ENCODE data around the gene ZSCAN22.
A peak's percentile ranks its signal among the peaks of the same experiment; 100 is the strongest.
"Not testable (repeated sequence)": the region's sequence is repeated elsewhere in the genome, so short reads cannot be mapped to it uniquely, and the experiment has no call there.

ZSCAN22 gene

DNA sequence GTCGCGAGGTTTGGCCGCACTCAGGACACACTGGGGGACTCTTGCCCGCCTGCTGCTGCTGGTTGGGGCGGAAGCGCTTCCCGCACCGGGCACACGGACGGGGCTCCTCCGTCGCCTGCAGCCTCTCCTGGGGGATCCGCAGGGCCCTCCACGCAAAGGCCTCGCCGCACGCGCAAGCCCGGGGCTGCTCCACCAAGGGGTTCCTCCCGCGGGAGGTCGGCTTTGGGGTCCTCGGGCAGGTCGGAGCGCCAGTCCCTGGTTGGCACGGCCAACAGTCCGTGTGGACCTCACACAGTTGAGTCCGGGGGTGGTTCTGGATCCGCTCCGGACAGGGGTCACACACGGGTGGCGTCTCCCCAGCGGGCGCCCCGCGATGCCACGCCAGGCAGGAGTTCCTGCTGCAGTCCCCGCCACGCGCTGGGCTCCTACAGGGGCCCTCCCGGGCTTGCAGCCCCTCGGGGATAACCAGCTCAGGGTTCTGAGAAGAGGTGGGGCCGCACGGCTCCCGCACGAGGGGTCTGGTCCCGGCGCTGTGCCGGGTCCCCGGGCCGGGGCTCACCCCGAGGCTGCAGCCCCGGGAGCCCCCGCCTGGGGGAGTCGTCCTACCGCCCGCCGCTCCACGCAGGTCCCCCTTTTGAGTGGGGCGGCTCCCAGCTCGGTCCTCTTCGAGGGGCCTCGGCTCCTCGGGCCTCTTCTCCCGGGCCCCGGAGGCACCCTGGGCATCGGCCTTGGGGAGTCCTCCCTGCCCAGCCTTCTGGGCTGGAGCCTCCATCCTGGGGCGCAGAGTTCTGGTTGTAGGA, 42.0 kb downstream of the ZSCAN22 start:
- in situ Hi-C loops (cut with HindIII; ENCODE audit: low sequenced_read_pairs), result no loop called here
- no peak overlapping the region for H3K4me3 ChIP-seq (ENCODE audit: low read depth, low read length)
- TF ChIP-seq, protein P1, sequence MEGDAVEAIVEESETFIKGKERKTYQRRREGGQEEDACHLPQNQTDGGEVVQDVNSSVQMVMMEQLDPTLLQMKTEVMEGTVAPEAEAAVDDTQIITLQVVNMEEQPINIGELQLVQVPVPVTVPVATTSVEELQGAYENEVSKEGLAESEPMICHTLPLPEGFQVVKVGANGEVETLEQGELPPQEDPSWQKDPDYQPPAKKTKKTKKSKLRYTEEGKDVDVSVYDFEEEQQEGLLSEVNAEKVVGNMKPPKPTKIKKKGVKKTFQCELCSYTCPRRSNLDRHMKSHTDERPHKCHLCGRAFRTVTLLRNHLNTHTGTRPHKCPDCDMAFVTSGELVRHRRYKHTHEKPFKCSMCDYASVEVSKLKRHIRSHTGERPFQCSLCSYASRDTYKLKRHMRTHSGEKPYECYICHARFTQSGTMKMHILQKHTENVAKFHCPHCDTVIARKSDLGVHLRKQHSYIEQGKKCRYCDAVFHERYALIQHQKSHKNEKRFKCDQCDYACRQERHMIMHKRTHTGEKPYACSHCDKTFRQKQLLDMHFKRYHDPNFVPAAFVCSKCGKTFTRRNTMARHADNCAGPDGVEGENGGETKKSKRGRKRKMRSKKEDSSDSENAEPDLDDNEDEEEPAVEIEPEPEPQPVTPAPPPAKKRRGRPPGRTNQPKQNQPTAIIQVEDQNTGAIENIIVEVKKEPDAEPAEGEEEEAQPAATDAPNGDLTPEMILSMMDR (IDR thresholded peaks at IDR 0.05; ENCODE audit: low read depth, low read length, missing control alignments), result no peak
- DNase-seq (ENCODE audit: low read depth), result no peak

DNA sequence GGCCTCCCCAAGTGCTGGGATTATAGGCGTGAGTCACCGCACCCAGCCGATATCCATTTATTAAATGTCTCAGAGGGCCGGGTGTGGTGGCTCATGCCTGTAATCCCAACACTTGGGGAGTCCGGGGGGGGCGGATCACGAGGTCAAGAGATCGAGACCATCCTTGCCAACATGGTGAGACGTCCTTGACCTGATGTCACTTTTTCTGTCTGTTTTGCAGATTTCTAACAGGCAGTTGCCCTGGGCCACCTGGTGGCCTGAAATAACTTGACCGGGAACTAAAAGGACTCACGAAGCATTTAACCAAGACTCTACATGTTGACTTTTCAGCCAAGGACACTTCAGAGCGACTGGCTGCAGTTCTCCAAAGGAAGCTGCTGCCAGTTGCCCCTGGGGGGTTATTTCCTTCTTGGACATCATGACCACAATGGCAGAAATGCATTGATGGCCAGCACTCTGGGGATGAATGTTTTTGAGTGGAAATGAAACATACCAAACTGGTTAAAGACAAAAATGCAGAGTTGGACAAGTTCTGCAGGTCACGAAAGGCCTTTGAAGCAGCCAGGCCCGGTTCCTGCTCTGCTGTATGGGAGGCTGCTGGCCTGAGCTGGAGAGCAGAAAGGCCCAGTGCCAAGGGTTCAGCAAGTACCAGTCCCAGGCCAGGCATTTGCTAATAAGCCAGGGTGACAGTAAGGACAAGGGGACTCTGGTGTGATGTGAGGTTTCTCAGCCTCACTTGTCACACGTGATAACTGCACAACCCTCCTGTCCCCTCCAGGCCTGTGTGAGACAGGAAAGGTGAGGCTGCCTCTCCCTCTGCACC, 45.7 kb downstream of the ZSCAN22 start:
- in situ Hi-C loops (cut with HindIII; ENCODE audit: low sequenced_read_pairs), result no loop called here
- TF ChIP-seq, protein P1 (IDR thresholded peaks at IDR 0.05; ENCODE audit: low read depth, low read length, missing control alignments), result no peak
- DNase-seq (ENCODE audit: low read depth), result no peak
- no peak overlapping the region for H3K4me3 ChIP-seq (ENCODE audit: low read depth, low read length)

DNA sequence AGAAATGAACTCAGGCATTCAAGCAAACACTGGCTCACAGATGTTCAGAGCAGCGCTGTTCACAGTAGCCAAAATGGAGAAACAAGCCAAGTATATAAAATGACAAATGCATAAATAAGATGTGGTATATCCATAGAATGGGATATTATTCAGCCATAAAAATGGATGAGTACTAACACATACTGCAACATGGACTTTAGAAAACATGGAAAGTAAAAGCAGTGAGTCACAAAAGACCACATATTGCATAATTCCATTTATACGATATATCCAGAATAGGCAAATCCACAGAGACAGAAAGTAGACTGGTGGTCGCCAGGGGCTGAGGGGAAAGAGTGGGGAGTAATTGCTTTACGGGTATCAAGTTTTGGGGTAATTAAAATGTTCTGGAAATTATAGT, 47.4 kb downstream of the ZSCAN22 start:
- H3K4me3 ChIP-seq (ENCODE audit: low read depth, low read length), result no peak overlapping the region
- TF ChIP-seq, protein P1 (IDR thresholded peaks at IDR 0.05; ENCODE audit: low read depth, low read length, missing control alignments), result no peak
- DNase-seq (ENCODE audit: low read depth), result no peak

DNA sequence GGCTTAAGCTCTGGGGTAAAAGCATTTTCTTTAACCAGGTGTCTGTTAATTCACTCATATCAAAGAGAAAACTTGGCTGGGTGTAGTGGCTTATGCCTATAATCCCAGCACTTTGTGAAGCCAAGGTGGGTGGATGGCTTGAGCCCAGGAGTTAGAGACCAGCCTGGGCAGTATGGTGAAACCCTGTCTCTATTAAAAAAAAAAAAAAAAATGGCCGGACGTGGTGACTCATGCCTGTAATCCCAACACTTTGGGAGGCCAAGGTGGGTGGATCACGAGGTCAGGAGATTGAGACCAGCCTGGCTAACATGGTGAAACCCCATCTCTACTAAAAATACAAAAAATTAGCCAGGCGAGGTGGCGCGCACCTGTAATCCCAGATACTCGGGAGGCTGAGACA, 49.9 kb downstream of the ZSCAN22 start:
- not testable (repeated sequence) for DNase-seq (ENCODE audit: low read depth)

More for the DNA sequence above, 47.4 kb downstream of the ZSCAN22 start:
- in situ Hi-C loops (cut with HindIII; ENCODE audit: low sequenced_read_pairs), result no loop called here

DNA sequence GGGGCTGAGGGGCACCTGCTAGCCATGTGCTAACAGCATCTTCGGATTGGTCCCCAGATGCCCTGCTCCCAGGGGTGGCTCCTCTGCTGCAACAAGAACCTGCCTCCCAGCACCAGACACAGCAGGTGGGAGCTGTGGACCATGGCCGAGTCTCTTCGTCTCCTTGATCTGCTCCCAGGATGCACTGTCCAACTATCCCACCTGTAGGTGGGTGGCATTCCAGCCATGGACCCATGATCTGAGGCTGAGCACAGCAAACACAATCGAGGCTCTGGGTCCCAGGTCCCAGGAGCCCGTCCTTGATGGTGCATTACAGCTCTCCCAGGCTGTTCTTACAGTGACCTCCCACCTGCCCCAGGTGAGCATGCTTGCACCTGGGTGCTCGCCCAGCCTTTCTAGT, 52.5 kb downstream of the ZSCAN22 start:
- no peak overlapping the region for H3K4me3 ChIP-seq (ENCODE audit: low read depth, low read length)
- TF ChIP-seq, protein P1 (IDR thresholded peaks at IDR 0.05; ENCODE audit: low read depth, low read length, missing control alignments), result no peak
- in situ Hi-C loops (cut with HindIII; ENCODE audit: low sequenced_read_pairs), result no loop called here
- DNase-seq (ENCODE audit: low read depth), result no peak

More for the DNA sequence above, 49.9 kb downstream of the ZSCAN22 start:
- H3K4me3 ChIP-seq (ENCODE audit: low read depth, low read length); in situ Hi-C loops (cut with HindIII; ENCODE audit: low sequenced_read_pairs): not testable (repeated sequence)

DNA sequence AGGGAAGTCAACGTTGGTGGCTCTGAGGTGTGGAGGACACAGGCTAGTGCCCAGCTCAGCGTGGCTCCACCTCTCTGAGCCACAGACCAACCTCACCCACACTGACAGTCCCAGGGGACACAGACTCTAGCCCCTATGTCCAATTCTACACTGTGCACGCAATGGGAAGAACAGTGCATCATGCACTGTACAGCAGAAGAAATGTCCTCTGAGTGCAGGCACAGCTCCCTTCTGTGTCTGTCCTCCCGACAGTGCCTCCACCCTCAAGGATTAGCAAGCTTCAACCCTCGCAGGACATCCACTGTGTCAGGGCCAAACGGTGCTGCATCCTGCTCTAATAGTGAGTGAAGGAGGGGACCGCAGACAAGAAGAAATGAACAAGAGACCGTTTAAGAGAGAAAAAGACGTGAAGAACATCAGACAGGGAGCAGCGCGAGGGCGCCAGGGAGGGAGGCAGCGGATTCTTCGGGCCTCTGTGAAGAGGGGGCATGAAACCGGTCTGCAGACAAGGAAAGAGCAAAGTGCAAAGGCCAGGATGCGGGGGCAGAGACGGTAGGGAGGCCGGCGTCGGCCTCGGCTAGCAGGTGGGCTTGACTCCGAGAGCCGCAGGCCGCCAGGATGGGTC, 53.4 kb downstream of the ZSCAN22 start:
- in situ Hi-C loops (cut with HindIII; ENCODE audit: low sequenced_read_pairs), result no loop called here
- TF ChIP-seq, protein P1 (IDR thresholded peaks at IDR 0.05; ENCODE audit: low read depth, low read length, missing control alignments), result no peak
- DNase-seq (ENCODE audit: low read depth), result no peak
- H3K4me3 ChIP-seq (ENCODE audit: low read depth, low read length), result peak overlapping the region; percentile 78
